ENCODE results near the gene NKX2-3. TPM values are rescaled to one million over a fixed set of nuclear protein-coding genes. Genes with fewer than 3 reads are reported as not detected.

NKX2-3 gene
- total RNA-seq, 2 experiments from 2014 or later = not detected

DNA sequence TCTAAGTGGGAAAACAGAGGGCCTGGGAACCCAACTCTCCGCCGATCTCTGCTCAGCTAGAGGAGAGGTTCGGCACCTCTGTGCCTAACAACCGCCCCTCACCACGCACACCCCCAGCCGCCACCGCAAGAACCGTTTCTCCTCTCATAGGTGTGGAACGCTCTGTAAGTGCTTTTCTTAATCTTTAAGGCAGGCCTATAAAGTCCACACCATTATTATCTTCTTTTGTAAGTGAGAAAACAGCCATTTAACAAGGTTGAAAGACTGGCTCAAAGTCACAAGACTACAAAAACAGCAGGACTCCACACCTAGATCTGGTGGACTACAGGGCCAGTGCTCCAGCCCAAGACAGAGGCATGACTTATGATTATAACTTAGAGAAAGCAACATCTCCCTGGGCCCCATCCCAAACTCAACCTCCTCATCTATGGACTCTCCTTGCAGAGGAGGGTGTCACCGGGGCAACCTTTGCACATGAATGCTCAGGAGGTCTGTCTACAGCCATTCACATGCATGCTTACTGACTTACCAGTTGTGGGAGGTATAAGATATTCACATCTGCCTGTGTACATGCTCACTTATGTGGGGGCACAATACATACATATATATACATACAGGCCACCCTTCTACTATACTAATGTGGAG, 7.9 kb upstream of the NKX2-3 start:
- H3K4me1 ChIP-seq (ENCODE audit: insufficient read depth, low read length) = no peaks in the 10 kb centered on the region
- H3K27ac ChIP-seq (ENCODE audit: low read depth in 1 of 2, low read length in 2 of 2) = no peak overlapping the region
- TF ChIP-seq, protein P1, sequence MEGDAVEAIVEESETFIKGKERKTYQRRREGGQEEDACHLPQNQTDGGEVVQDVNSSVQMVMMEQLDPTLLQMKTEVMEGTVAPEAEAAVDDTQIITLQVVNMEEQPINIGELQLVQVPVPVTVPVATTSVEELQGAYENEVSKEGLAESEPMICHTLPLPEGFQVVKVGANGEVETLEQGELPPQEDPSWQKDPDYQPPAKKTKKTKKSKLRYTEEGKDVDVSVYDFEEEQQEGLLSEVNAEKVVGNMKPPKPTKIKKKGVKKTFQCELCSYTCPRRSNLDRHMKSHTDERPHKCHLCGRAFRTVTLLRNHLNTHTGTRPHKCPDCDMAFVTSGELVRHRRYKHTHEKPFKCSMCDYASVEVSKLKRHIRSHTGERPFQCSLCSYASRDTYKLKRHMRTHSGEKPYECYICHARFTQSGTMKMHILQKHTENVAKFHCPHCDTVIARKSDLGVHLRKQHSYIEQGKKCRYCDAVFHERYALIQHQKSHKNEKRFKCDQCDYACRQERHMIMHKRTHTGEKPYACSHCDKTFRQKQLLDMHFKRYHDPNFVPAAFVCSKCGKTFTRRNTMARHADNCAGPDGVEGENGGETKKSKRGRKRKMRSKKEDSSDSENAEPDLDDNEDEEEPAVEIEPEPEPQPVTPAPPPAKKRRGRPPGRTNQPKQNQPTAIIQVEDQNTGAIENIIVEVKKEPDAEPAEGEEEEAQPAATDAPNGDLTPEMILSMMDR (IDR thresholded peaks at IDR 0.05) = no peak
- H3K27me3 Mint-ChIP-seq = peaks cover 86% of the 10 kb centered on the region
- ChIA-PET POLR2A (no interaction called here), CTCF (no interaction called here)
- H3K27ac Mint-ChIP-seq = no peak overlapping the region
- ATAC-seq (ENCODE audit: poor library complexity) = no peak
- no peaks in the 10 kb centered on the region for H3K9me3 Mint-ChIP-seq
- peaks cover 58 to 87% of the 10 kb centered on the region in 2 experiments for H3K27me3 ChIP-seq (ENCODE audit: control insufficient read depth in 1 of 2, insufficient read depth in 2 of 2, low read length in 2 of 2)
- no peak overlapping the region for H3K4me3 ChIP-seq (ENCODE audit: low read length)
- no peaks in the 10 kb centered on the region for H3K36me3 ChIP-seq (ENCODE audit: insufficient read depth, low read length)
- no peaks in the 10 kb centered on the region for H3K36me3 Mint-ChIP-seq (ENCODE audit: low read depth)
- peaks cover 0 to 35% of the 10 kb centered on the region in 2 experiments for H3K9me3 ChIP-seq (ENCODE audit: control insufficient read depth in 1 of 2, insufficient read depth in 1 of 2, low read length in 2 of 2)
- H3K4me3 Mint-ChIP-seq = no peak overlapping the region
- DNase-seq = no peak
- H3K4me1 Mint-ChIP-seq (ENCODE audit: low read depth) = peaks cover 19% of the 10 kb centered on the region
- intact Hi-C loops (cut with DNase I, micrococcal nuclease) = no loop called here

DNA sequence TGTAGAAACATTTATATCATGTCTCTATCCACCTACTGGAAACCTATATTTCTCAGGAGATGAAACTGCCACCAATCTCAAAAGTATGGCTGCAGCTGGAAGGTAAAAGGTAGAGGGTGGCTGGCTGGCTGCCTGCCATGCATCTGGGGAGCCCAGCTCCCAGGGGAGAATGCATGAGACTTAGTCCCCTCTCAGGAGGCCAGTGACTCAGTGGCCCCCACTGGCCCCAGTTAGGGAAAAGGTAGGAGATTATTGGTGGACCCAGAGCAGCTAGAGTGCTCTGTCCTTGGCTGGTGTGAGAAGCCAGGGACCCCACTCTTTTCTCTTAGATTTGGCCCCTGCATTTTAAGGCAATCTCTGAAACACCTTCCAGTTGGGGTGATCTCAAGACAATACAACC, 6.8 kb upstream of the NKX2-3 start:
- Histone ChIP-seq H3K36me3 (ENCODE audit: insufficient read depth, low read length) (no peaks in the 10 kb centered on the region), H3K4me1 (ENCODE audit: insufficient read depth, low read length) (peaks cover 4% of the 10 kb centered on the region), H3K4me3 (ENCODE audit: low read length) (no peak overlapping the region), H3K9me3 (ENCODE audit: control insufficient read depth in 1 of 2, insufficient read depth in 1 of 2, low read length in 2 of 2) (peaks cover 0 to 42% of the 10 kb centered on the region in 2 experiments), H3K27me3 (ENCODE audit: control insufficient read depth in 1 of 2, insufficient read depth in 2 of 2, low read length in 2 of 2) (peaks cover 59 to 87% of the 10 kb centered on the region in 2 experiments), H3K27ac (ENCODE audit: low read depth in 1 of 2, low read length in 2 of 2) (no peak overlapping the region)
- DNase-seq = no peak
- ChIA-PET POLR2A (no interaction called here), CTCF (no interaction called here)
- H3K27me3 Mint-ChIP-seq = peaks cover 86% of the 10 kb centered on the region
- TF ChIP-seq, protein P1 (IDR thresholded peaks at IDR 0.05) = no peak
- H3K4me3 Mint-ChIP-seq = no peak overlapping the region
- intact Hi-C loops (cut with DNase I, micrococcal nuclease) = no loop called here
- H3K9me3 Mint-ChIP-seq = no peaks in the 10 kb centered on the region
- H3K4me1 Mint-ChIP-seq (ENCODE audit: low read depth) = peaks cover 27% of the 10 kb centered on the region
- H3K27ac Mint-ChIP-seq = no peak overlapping the region
- H3K36me3 Mint-ChIP-seq (ENCODE audit: low read depth) = no peaks in the 10 kb centered on the region
- ATAC-seq (ENCODE audit: poor library complexity) = no peak

DNA sequence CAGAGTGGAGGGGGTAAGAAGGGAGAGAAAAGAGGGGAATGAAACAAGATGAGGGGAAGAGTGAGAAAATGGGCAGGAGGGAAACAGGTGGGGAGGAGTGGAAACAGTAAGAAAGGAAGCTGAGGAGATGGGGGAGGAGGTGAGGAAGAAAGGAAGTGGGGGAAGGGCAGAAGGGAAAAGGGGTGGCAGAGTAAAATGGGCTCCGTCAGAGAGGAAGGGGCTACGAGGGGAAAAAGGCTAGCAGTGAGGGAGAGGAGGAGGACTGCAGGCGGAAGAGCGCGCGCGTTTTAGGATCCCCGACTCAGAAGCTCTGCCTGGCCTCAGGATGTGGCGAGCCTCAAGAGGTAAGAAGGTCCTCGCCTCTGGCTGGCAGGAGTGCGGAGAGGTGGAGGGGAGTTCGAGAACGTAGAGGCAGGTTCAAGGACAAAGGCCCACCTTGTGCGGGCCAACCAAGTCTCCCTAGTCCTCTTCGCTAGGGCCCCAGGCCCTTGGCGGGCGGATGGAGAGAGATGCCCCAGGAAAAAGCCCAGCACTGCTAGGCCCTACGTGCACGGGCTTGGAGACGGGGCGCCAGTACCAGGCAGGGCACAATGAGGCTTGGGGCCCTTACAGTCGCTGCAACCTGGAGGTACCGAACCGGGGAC, 5.8 kb upstream of the NKX2-3 start:
- CTCF ChIA-PET = interaction anchor here (0.6 kb wide), 1 partner anchor 726 kb away, joined by 3 read pairs; no protein-coding TSS in a partner anchor
- H3K27ac Mint-ChIP-seq = no peak overlapping the region
- peaks cover 66 to 90% of the 10 kb centered on the region in 2 experiments for H3K27me3 ChIP-seq (ENCODE audit: control insufficient read depth in 1 of 2, insufficient read depth in 2 of 2, low read length in 2 of 2)

More for the DNA sequence above, 5.8 kb upstream of the NKX2-3 start:
- Histone ChIP-seq H3K27ac (ENCODE audit: low read depth in 1 of 2, low read length in 2 of 2) (no peak overlapping the region), H3K4me1 (ENCODE audit: insufficient read depth, low read length) (peaks cover 7% of the 10 kb centered on the region), H3K9me3 (ENCODE audit: control insufficient read depth in 1 of 2, insufficient read depth in 1 of 2, low read length in 2 of 2) (peaks cover 0 to 41% of the 10 kb centered on the region in 2 experiments), H3K4me3 (ENCODE audit: low read length) (no peak overlapping the region), H3K36me3 (ENCODE audit: insufficient read depth, low read length) (no peaks in the 10 kb centered on the region)
- Mint-ChIP-seq H3K4me3 (no peak overlapping the region), H3K9me3 (no peaks in the 10 kb centered on the region), H3K4me1 (ENCODE audit: low read depth) (peaks cover 35% of the 10 kb centered on the region), H3K27me3 (peaks cover 93% of the 10 kb centered on the region), H3K36me3 (ENCODE audit: low read depth) (no peaks in the 10 kb centered on the region)
- no peak for DNase-seq
- ATAC-seq (ENCODE audit: poor library complexity) = no peak
- POLR2A ChIA-PET = no interaction called here
- intact Hi-C loops (cut with DNase I, micrococcal nuclease) = no loop called here
- TF ChIP-seq, protein P1 (IDR thresholded peaks at IDR 0.05) = no peak

Measured in CD4-positive, alpha-beta T cell (primary cell).